Measurements from ENCODE around the gene CDK5RAP2.
"Not testable (repeated sequence)": the region's sequence is repeated elsewhere in the genome, so short reads cannot be mapped to it uniquely, and the experiment has no call there.

CDK5RAP2 gene

DNA sequence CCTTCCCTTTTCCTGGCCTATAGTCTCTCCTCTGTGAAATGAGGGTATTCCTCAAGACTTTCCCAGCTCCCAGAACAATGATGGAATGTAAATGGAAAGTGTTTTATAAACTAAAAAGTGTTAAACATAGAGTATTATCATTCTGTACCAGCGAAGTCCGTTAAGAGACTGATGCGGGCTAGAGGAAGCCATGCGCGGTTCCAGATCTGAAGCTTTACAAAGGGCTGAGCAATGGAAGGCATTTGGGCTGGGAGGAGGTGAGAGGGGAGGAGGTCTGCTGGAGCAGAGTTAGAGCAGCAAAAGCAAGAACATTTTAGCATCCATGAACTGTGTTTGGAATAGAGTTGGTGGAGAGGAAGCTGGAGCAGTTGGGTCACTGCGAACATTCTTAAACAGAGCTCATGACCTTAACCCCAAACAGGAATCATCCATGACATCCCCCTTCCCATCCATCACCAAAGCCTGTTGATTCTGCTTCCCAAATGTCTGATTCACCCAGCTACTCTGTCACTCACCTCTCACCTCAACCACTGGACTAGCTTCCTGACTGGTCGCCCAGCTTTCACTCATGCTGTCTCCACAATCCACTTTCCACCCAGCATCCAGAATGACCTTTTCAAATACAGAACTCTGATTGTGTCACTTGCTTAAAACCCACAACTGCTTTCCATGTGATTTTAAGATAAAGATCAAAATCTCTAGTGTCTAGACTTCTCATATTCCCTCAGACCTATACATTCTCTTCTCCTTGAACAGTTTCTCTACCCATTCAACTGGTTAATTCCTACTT, 37.1 kb downstream of the CDK5RAP2 start:
- DNase-seq = no peak

- DNase-seq = no peak
These were observed 38.0 kb downstream of the CDK5RAP2 start for GRCh38 chr9:120541921-120542320.

DNA sequence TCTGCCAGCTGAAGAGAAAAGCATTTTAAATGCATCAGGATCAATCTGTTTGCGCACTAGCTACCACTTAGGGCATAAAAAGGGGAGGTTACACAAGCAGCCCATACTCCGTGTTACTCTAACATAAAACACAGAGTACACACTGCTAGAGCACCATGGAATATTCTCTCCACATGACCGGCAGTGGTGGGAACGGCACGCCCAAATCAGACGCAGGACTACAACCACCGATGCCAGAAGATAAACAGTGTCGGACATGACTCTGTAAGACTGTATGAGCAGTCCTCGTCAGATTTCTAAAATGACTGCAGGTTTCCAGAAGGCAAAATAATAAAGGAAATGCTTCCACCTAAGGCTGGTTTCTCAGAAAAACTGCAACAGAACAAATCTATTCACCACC, 40.0 kb downstream of the CDK5RAP2 start:
- DNase-seq = no peak

GRCh38 chr9:120538339-120538738, 41.6 kb downstream of the CDK5RAP2 start:
- no peak for DNase-seq

DNA sequence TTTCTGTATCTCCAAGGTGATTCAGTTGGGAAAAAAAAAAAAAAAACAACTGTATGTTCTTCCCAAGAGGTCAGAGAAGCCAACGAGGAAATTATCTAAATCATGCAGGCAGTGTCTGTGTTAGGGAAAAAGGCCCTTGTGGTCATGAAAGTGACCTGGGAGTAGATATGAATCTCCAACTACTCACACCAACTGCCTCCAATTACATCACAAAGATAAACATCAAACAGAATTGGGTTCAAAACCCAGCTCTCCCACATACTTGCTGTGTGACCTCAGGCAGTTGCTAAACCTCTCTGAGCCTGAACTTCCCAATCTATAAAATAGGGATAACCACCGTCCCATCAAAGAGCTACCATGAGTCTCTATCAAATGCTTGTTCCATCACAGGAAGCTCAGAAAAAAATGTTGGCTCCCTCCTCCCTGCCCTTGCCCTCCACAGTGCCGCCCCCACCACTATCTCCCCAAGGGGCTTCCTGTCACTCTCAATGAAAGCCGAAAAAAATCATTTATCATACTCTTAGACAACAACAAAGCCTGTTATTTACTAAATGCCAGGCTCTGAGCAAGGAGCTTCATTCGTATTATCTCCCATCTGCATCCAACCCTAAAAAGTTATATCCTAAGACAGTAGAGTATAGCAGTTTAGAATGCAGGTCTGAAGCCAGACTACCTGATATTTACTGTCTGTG, 42.9 kb downstream of the CDK5RAP2 start:
- DNase-seq = no peak

DNA sequence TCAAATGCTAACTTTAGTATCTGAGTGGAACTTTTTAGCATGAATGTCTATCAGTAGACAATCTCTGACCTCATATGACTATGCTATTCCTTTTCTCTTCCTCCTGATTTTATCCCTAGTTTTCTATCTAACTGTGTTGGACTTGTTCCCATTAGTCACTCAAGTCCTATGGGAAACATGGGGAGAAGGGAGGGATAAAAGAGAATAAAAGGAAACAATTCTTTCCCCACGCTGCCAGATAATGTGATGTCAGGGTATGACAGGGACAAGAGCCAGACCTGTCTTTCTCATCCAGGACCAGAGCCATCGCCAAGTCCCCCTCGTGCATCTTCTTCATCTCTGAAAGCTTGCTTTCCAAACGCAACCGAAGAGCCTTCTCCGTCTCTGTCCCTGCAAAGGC, 43.9 kb downstream of the CDK5RAP2 start:
- no peak for DNase-seq

GRCh38 chr9:120534266-120534665, 45.7 kb downstream of the CDK5RAP2 start:
- DNase-seq = no peak

GRCh38 chr9:120532891-120533290, 47.1 kb downstream of the CDK5RAP2 start:
- DNase-seq = no peak

- no peak for DNase-seq
These were observed 47.5 kb downstream of the CDK5RAP2 start for GRCh38 chr9:120532475-120532874.

DNA sequence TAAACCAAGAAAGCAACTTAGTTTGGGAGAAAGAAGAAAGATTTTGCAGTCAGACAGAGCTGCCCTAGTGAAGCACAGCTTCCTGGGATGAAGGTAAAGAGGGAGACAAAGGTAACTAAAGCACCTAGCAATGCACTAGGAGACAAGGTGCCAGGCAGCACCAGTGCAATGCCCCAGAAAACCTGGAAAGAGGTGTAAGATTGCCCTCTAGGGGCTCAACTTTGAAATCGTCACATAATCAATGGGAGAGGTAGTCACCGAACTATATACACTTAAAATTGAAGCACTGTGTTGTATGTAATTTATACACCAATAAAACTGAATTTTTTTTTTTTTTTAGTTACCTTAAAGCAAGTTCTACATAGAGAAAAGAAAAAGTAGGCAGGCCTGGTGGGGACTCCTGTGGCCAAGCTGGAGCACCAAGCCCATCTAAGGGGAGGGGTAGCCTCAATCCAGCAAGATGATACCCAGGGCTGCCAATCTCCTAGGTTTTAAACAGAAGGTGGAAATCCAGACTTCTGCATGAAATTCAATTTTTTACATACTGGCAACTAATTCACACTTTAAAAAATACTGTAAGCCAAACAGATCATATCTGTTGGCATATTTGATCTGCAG, 48.2 kb downstream of the CDK5RAP2 start:
- no peak for DNase-seq

DNA sequence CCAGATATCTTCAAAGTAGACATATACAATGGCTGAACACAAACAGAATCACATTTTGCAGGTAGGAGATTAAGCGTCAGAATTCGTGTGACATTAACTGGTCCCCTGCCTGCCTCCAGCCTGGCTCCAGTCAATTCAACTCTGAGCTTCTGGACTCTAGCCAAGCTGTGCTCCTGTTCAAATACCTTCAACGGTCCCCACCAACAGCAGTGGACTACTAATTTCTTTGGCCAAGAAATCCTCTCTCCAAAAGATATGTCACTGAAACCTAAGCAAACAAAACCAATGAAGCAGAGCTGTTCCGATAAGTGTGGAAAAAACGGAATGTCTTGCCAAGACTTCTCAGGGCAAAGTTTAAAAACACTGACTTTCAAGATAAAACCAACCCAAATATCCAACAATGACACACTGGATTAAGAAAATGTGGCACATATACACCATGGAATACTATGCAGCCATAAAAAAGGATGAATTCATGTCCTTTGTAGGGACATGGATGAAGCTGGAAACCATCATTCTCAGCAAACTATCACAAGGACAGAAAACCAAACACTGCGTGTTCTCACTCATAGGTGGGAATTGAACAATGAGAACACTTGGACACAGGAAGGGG, 49.6 kb downstream of the CDK5RAP2 start:
- DNase-seq = not testable (repeated sequence)

DNA sequence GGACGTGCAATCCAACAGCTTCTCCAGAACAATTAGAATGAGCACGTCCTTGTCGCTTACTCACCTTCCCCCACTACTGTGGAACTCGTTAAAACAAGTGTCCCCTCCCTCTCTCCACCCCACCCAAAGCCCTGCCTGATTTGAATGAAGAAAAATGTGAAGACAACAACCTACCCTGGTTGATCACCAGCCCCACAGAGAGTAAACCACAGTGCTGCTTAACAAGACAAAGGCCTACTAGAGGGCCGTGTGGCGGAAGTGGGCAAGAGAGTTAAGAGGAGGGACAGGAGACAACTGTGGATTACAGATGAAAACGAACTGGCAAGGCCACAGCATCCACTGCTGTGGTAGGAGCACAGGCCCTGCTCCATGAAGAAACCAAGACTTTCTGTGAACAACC, 51.1 kb downstream of the CDK5RAP2 start:
- DNase-seq = no peak

- no peak for DNase-seq
These were observed 51.6 kb downstream of the CDK5RAP2 start for GRCh38 chr9:120528327-120528726.

- DNase-seq = no peak
These were observed 53.4 kb downstream of the CDK5RAP2 start for GRCh38 chr9:120526534-120526933.

- DNase-seq = no peak
These were observed 55.1 kb downstream of the CDK5RAP2 start for GRCh38 chr9:120524863-120525262.

- DNase-seq = no peak
These were observed 55.9 kb downstream of the CDK5RAP2 start for GRCh38 chr9:120524038-120524437.

DNA sequence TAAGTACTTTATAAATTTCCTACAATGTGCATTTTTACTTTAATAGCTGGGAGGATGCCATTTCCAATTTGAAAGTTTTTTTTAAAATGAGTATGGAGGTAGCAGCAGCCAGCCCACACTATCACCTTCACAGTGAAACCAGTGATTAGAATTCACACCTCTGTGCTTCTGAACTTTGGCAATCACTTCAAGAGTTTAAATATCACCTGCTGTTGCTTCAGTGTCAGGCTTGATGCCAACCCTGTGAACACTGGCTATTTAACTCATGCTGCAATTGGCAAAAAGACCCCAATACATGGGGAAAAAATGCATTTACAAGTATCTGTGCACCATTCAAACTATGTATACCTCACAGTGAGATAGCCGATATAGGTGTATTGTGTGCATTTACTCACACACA, 57.4 kb downstream of the CDK5RAP2 start:
- DNase-seq = no peak

DNA sequence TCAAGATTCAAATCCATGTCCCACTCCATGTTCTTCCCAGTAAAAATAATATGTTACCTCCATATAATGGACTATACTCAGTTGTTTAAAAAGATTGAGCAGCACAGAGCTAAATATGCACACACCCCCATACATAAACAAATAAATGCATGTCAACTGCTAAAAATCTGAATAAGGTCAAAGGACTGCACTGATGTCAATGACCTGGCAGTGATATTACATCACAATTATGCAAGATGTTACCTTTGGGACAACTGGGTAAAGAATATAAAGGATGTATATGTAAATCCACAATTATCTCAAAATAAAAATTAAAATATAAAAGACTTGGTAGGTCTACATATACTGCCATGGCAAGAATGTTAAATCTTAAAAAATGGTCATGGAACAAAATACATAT, 57.9 kb downstream of the CDK5RAP2 start:
- no peak for DNase-seq

GRCh38 chr9:120521101-120521500, 58.9 kb downstream of the CDK5RAP2 start:
- DNase-seq = no peak

DNA sequence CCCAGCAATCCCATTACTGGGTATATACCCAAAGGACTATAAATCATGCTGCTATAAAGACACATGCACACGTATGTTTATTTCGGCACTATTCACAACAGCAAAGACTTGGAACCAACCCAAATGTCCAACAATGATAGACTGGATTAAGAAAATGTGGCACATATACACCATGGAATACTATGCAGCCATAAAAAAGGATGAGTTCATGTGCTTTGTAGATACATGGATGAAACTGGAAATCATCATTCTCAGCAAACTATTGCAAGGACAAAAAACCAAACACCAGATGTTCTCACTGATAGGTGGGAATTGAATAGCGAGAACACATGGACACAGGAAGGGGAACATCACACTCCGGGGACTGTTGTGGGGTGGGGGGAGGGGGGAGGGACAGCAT, 64.0 kb downstream of the CDK5RAP2 start:
- DNase-seq = not testable (repeated sequence)

GRCh38 chr9:120515481-120515880, 64.5 kb downstream of the CDK5RAP2 start:
- DNase-seq = not testable (repeated sequence)

DNA sequence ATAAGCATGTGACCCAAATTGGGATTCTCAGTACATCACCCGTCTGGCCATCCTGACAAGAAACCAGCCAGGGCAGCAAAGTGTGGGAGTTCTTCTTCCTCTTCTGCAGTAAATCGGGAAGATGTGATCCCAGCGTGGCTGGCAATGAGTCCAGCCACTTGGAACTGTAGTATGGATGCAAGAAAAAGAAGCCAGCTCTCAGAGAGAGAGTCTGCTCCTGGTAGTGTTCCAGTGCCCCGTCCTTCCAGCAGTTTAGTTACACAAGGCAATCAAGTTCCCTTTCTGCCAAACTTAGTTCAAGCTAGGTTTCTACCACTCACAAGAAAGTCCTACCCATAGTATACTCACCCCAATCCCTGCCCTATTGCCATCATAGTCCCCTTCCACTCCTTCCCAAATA, 65.6 kb downstream of the CDK5RAP2 start:
- no peak for DNase-seq

GRCh38 chr9:120513825-120514396, 66.1 kb downstream of the CDK5RAP2 start:
- no peak for DNase-seq
